Naive B cell (primary cell): ENCODE measurements around the gene ENG. TPM values are rescaled to one million over a fixed set of nuclear protein-coding genes. Genes with fewer than 3 reads are reported as not detected.

Experiments used
- ATAC-seq, 2 donors: fragments of 150-1000 bp; cut with Tn5 transposase; 2 replicates each; pipeline ENCODE4 v1.10.0; 2021; ENCODE audit warnings: low read depth in 2 of 2, mild to moderate bottlenecking in 2 of 2, moderate library complexity in 2 of 2
- DNase-seq: peaks from one replicate; pipeline ENCODE4 v3.0.0; 2022
- H3K27ac Mint-ChIP-seq, 6 donors: one replicate each; pipeline ENCODE4 v1.8.0; 2020 to 2022; ENCODE audit warnings: mild to moderate bottlenecking in 6 of 6, mixed read lengths in 6 of 6, moderate library complexity in 5 of 6, inconsistent platforms in 2 of 6
- H3K27me3 Mint-ChIP-seq, 3 donors: one replicate each; pipeline ENCODE4 v1.8.0; 2021 to 2022; ENCODE audit warnings: mixed read lengths in 3 of 3, mild to moderate bottlenecking in 1 of 3
- H3K36me3 Mint-ChIP-seq, 2 donors: one replicate each; pipeline ENCODE4 v1.8.0; 2020 to 2022; ENCODE audit warnings: mixed read lengths in 2 of 2, inconsistent platforms in 1 of 2, mild to moderate bottlenecking in 1 of 2
- H3K4me1 Mint-ChIP-seq, 3 donors: one replicate each; pipeline ENCODE4 v1.8.0; 2020 to 2022; ENCODE audit warnings: mixed read lengths in 3 of 3, inconsistent platforms in 1 of 3, mild to moderate bottlenecking in 1 of 3, moderate library complexity in 1 of 3
- H3K4me3 Mint-ChIP-seq, 8 donors: one replicate each; pipeline ENCODE4 v1.8.0; 2020 to 2022; ENCODE audit warnings: mild to moderate bottlenecking in 8 of 8, mixed read lengths in 8 of 8, moderate library complexity in 8 of 8, inconsistent platforms in 2 of 8
- H3K9me3 Mint-ChIP-seq, 7 donors: one replicate each; pipeline ENCODE4 v1.8.0; 2020 to 2022; ENCODE audit warnings: mixed read lengths in 7 of 7, mild to moderate bottlenecking in 5 of 7, inconsistent platforms in 2 of 7, moderate library complexity in 1 of 7
- polyA plus RNA-seq, 6 donors: library from polyadenylated mRNA; unstranded; fragments of 300-500 nt; fragmentation: Illumina TruSeq; gene quantifications; one replicate each; pipeline ENCODE4 v1.2.3, GENCODE V29; 2021; ENCODE audit warnings: low read depth in 6 of 6

ENG gene
- polyA plus RNA-seq, 6 donors from 2014 or later, result 3.5 to 8.2 (median 5.8) TPM; not detected in 1

DNA sequence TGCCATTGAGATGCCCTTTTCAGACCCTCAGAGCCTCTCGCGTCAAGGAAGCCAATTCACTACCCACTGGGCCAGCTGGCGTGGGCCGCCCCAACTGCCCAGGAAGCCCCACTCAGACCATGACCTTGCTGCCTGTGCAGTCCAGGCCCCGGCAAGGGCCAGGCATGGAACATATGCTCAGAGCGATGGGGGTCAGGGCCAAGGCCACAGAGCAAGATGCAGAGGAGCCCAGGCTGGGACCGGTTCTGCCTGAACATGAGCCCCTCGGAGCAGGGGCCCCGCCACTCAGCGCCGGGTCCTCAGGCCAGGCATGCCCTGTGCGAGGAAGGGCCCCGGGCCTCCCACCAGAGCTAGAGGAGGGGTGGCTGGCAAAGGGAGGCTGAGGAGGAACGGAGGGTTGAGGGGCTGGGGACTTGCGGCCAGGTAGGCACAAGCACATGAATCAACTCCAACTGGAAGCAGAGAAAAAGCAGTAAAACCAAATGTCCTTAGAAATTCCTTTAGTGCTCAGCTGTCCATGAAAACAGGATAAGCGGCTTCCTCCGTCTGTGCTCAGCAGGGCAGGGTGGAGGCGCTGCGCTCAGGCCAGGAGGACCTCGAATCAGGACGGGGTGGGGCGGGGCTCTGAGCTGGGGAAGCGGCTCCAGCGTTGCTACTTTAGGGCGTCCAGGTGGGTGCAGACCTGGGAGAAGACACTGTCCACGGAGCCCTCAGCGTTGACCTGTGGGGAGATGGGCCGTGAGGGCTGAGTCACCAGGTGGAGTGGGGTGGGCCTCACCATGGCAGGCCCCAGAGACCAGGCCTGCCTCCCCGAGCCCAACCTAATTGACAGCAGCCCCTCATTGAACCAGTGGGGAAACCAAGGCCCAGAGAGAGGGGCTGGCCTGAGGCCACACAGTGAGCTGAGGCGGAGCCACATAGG is 13.2 kb upstream of the ENG start:
- H3K27ac Mint-ChIP-seq, result peak overlapping the region in 5 of 6 donors; percentile 59 to 79 (median 76)

DNA sequence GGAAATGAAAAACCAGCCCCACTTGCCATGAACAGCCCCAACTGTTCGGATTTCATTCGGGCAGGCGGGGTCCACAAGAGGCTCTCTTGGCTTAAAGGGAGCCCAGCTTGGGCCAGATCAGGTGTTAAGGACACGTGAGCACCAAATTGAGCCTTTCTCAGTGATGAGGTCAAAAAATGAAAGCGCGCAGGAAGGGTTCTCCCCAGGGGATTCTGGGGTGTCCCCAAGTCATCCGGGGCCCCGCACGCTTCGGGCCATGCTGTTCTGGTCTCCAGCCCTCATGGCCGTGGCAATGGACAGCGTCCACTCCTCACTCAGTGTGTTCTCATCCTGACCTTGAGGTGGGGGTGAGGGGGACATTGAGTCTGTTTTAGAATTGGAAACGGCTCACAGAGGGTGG is 12.1 kb upstream of the ENG start:
- no peaks in the 10 kb centered on the region for H3K9me3 Mint-ChIP-seq
- H3K36me3 Mint-ChIP-seq, result no peaks in the 10 kb centered on the region
- H3K27ac Mint-ChIP-seq, result peak overlapping the region in 5 of 6 donors; percentile 14 to 88 (median 29)
- no peaks in the 10 kb centered on the region for H3K27me3 Mint-ChIP-seq
- ATAC-seq (peak in 1 of 2 donors; percentile 15), DNase-seq (no peak)
- peaks cover 30 to 57% (median 32%) of the 10 kb centered on the region in 3 donors for H3K4me1 Mint-ChIP-seq
- H3K4me3 Mint-ChIP-seq, result no peak overlapping the region

More for the DNA sequence above, 13.2 kb upstream of the ENG start:
- DNase-seq, result no peak
- Mint-ChIP-seq H3K4me1 (peaks cover 21 to 46% (median 22%) of the 10 kb centered on the region in 3 donors), H3K4me3 (no peak overlapping the region), H3K36me3 (no peaks in the 10 kb centered on the region), H3K9me3 (no peaks in the 10 kb centered on the region), H3K27me3 (no peaks in the 10 kb centered on the region)
- no peak for ATAC-seq

DNA sequence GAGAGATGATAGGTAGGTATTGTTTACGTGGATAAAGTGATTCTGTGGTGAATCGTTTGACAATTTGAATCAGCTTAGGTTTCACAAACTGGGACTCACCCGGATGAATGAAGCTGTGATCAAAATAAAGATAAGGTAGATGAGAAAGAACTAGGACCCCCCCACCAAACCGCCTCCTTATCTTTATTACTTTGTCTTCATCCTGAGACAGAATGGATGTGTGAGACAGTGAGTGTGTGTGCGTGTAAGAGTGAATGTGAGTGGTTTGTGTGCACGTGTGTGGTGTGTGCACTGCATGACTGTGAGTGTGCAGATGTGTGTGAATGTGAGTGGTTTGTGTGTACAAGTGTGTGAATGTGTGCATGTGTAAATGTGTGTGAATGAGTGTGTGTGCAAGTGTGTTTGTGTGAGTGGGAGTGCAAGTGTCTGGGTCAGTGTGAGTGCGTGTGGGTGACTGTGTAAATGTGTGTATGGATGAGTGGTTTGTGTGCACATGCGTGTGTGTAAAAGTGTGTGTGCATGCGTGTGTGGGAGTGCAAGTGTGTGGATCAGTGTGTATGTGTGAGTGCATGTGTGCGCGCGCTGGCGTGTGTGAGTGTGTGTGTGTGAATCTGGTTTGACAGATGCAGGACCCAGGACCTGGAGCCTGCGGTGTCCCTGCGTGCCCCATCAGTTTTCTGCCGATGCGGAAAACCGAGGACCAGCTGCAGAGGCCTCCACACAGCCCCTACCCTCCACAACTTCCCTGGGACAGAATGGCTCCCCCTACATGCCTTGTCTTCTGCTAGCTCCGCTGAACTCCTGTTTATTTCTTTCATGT is 11.4 kb upstream of the ENG start:
- Mint-ChIP-seq H3K27me3 (no peaks in the 10 kb centered on the region), H3K9me3 (no peaks in the 10 kb centered on the region), H3K4me3 (no peak overlapping the region), H3K27ac (peak overlapping the region; percentile 4 to 94 (median 74)), H3K4me1 (peaks cover 37 to 64% (median 38%) of the 10 kb centered on the region in 3 donors), H3K36me3 (no peaks in the 10 kb centered on the region)
- DNase-seq, result no peak
- no peak for ATAC-seq

DNA sequence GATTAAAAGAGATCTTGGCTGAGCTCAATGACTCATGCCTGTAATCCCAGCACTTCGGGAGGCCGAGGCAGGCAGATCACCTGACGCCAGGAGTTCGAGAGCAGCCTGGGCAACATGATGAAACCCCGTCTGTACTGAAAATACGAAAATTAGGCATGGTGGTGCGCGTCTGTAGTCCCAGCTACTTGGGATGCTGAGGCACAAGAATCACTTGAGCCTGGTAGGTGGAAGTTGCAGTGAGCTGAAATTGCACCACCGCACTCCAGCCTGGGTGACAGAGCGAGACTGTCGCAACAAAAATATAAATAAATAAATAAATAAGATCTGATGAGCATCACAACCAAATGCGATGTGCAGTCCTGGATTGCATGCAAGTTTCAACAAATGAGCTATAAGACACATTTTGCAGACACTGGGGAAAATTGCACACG is 8.7 kb upstream of the ENG start:
- Mint-ChIP-seq H3K4me1 (peaks cover 47 to 76% (median 50%) of the 10 kb centered on the region in 3 donors), H3K27ac (peak overlapping the region; percentile 98 to 99 (median 99)), H3K9me3 (no peaks in the 10 kb centered on the region), H3K4me3 (peak overlapping the region in 5 of 8 donors; percentile 22 to 83 (median 64)), H3K36me3 (no peaks in the 10 kb centered on the region), H3K27me3 (no peaks in the 10 kb centered on the region)
- ATAC-seq, result no peak
- DNase-seq, result no peak

DNA sequence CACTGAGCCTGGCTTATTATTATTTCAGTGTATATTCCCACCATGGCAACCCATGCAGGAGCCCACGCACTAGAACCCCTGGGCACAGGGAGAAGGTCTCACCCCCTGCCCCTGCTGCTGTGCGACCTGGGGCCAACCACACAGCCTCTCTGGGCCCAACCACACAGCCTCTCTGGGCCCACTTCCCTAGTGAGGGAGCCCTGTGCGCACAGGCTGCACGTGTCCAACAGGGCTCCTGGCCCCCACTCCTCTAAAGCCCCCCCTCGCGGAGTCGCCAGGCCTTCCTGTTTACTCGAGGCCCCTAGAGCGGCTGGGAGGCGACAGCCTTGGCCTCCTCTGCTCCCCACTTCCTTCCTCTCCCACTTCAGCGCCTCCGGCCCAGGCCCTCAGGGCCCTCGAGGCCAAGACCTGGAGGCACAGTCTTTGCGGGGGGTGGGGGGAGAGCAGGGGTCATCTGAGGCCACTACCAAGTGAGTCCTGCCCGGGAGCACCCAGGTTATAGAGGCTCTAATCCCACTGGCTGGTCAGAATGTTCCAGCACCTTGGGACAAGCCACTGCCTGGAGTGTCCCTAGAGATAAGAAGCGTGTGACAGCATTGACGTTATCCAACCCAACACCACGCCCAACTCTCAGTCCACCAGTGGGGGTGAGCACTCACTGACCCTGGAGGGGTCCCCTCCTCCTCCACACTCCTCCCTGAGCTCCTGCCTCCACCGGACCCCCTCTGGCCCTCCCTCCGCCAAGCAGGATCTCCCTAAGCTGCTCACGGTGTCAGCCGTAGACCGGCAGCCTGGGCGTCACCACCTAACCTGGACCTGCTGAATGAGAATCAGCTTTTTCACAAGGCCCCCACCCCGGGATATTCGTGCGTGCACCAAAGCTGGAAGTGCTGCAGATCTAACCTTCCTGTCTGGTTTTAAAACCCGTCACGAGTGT is 7.9 kb upstream of the ENG start:
- H3K27me3 Mint-ChIP-seq, result no peaks in the 10 kb centered on the region
- H3K36me3 Mint-ChIP-seq, result no peaks in the 10 kb centered on the region
- H3K4me1 Mint-ChIP-seq, result peaks cover 52 to 84% (median 57%) of the 10 kb centered on the region in 3 donors
- peak overlapping the region; percentile 98 to 99 (median 99) for H3K27ac Mint-ChIP-seq
- ATAC-seq (peak; percentile 78 to 80), DNase-seq (peak; percentile 83)
- no peaks in the 10 kb centered on the region for H3K9me3 Mint-ChIP-seq
- peak overlapping the region; percentile 19 to 83 (median 66) for H3K4me3 Mint-ChIP-seq

DNA sequence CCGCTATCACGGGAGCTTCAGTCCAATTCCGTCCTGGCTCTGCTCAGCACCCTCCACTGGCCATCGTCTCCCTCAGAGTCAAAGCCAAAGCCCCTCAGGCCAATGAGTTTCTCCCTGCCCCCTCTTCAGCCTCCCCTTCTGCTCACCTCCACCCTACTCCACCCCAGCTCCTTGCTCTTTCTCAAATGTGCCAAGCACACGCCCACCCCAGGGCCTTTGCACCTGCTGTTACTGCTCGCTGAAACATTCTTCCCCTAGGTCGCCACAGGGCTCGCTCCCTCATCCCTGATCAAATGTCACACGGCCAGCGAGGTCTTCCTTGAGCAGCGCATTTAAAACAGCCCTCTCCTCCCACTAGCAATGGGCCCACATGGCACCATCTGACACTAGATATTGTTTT is 6.3 kb upstream of the ENG start:
- no peaks in the 10 kb centered on the region for H3K36me3 Mint-ChIP-seq
- DNase-seq (no peak), ATAC-seq (no peak)
- peak overlapping the region in 5 of 8 donors; percentile 12 to 78 (median 59) for H3K4me3 Mint-ChIP-seq
- no peaks in the 10 kb centered on the region for H3K27me3 Mint-ChIP-seq
- H3K27ac Mint-ChIP-seq, result peak overlapping the region; percentile 83 to 99 (median 99)
- no peaks in the 10 kb centered on the region for H3K9me3 Mint-ChIP-seq
- H3K4me1 Mint-ChIP-seq, result peaks cover 53 to 75% (median 60%) of the 10 kb centered on the region in 3 donors

DNA sequence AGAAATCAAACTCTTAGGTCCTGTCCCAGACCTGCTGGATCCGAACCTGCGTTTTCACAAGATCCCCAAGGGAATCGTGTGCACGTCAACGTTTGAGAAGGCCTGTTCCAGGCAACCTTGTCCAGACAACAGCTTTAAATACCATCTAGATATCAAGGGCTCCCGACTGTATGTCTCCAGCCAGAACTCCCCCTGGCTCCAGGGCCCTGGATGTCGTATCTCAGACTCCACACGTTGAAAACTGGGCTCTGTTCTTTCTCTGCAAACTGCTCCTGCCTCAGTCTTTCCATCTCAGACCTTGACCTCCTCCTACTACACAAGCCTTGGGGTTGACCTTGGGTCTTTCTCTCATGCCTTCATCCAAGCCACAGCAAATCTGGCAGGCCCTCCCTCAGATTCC is 5.8 kb upstream of the ENG start:
- Mint-ChIP-seq H3K4me1 (peaks cover 49 to 75% (median 57%) of the 10 kb centered on the region in 3 donors), H3K9me3 (no peaks in the 10 kb centered on the region), H3K27me3 (no peaks in the 10 kb centered on the region), H3K27ac (peak overlapping the region in 5 of 6 donors; percentile 83 to 99 (median 99)), H3K36me3 (no peaks in the 10 kb centered on the region), H3K4me3 (peak overlapping the region in 4 of 8 donors; percentile 29 to 59 (median 42))
- DNase-seq, result no peak
- ATAC-seq, result no peak

DNA sequence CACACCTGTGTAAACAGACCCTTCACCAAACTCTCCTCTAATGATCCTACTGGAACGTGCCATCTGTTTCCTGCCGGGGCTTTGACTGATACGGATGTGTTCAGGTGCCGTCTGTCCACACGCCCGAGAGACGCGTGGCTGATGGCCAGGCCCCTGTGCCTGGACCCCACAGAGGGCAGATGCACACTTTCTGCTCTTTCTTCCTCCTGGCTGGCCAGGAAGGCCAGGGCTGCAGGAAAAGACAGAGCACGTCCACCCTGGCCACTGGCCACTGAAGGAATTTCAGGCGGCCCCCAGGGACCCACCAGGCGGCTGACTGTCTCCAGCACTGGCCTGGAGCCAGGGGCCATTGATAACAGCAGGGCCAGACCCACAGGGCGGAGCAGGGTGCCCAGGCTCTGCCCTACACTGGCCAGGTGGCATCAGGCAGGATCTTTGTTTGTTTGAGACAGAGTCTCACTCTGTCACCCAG is 3.6 kb upstream of the ENG start:
- H3K4me1 Mint-ChIP-seq, result peaks cover 48 to 73% (median 61%) of the 10 kb centered on the region in 3 donors
- ATAC-seq, result no peak
- no peaks in the 10 kb centered on the region for H3K27me3 Mint-ChIP-seq
- H3K36me3 Mint-ChIP-seq, result no peaks in the 10 kb centered on the region
- no peaks in the 10 kb centered on the region for H3K9me3 Mint-ChIP-seq
- no peak for DNase-seq
- H3K27ac Mint-ChIP-seq, result peak overlapping the region in 4 of 6 donors; percentile 75 to 97 (median 89)
- peak overlapping the region in 6 of 8 donors; percentile 1 to 66 (median 41) for H3K4me3 Mint-ChIP-seq

DNA sequence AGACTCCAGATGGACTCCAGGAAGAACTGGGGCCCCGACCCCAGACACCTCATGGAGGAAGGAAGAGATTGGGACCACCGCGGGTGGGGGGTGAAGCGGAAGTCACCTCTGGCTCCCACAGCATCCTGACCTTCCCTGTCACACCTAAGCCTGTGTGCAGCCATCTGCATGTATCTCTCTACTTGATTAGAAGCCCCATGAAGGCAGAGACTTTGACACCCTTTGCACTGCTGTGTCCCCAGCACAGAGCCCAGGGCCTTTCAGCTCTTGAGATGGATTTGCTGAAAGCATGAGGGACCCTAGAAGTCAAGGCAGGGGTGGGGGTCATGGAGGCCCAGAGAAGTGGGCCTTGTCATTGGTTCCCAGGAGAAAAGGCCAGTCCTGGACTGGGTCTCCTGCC is 2.8 kb upstream of the ENG start:
- H3K9me3 Mint-ChIP-seq, result no peaks in the 10 kb centered on the region
- H3K36me3 Mint-ChIP-seq, result no peaks in the 10 kb centered on the region
- H3K4me1 Mint-ChIP-seq, result peaks cover 40 to 73% (median 61%) of the 10 kb centered on the region in 3 donors
- ATAC-seq (no peak), DNase-seq (no peak)
- peak overlapping the region in 1 of 8 donors; percentile 25 for H3K4me3 Mint-ChIP-seq
- H3K27me3 Mint-ChIP-seq, result no peaks in the 10 kb centered on the region
- peak overlapping the region in 1 of 6 donors; percentile 75 for H3K27ac Mint-ChIP-seq

DNA sequence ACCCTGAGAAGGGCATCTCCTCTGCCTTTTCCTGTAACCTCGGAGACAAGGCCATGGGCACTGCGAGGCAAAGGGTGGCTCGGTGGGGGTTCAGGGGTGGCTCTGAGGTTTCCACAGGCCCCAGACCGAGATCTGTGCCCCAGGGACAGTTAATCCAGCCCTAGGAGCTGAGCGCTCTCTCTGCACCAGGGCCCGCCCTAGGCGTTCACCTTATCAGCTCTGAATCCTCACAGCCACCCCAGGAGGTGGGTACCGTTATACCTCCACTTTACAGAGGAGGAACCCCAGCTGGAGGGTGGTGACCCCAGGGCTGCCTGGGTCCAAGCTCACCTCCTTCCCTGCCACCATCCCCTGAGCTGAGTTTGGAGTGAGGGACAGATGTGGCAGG is 2.3 kb upstream of the ENG start:
- Mint-ChIP-seq H3K36me3 (no peaks in the 10 kb centered on the region), H3K27ac (no peak overlapping the region), H3K4me3 (peak overlapping the region in 2 of 8 donors; percentile 34 to 71), H3K9me3 (no peaks in the 10 kb centered on the region), H3K27me3 (no peaks in the 10 kb centered on the region), H3K4me1 (peaks cover 40 to 73% (median 61%) of the 10 kb centered on the region in 3 donors)
- no peak for ATAC-seq
- DNase-seq, result no peak

DNA sequence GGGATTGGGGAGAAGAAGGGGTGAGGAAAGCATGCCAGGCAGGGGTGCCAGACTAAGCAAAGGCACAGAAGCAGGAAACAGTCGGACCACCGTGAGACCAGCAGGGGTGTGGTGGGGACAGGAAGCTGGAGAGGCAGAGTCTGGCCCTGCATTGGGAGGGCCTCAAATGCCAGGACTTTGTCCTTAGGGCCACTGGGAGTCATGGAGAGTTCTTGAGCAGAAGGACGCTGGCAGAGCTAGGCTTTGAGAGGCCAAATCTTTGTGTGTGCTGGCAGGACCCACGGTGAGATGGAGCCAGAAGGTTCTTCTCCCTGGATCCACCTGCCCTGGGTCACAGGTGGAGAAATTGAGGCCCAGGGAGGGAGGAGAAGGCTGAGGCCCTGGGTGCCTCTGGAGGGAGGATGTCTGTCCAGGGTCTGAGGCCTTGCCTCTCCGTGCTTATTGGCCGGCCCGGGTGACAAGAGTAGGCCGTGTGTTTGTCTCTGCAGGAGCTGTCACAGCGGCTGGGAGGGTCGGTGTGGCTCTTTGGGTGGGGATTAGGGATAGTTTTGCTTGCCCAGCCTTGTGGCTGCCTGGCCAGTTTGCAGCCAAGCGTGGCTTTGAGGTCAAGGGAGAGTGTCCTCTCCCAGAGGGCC is 1.8 kb upstream of the ENG start:
- no peak for ATAC-seq
- H3K4me3 Mint-ChIP-seq, result peak overlapping the region in 6 of 8 donors; percentile 12 to 95 (median 52)
- no peaks in the 10 kb centered on the region for H3K36me3 Mint-ChIP-seq
- H3K4me1 Mint-ChIP-seq, result peaks cover 36 to 70% (median 60%) of the 10 kb centered on the region in 3 donors
- DNase-seq, result no peak
- peak overlapping the region in 4 of 6 donors; percentile 69 to 95 (median 78) for H3K27ac Mint-ChIP-seq
- H3K9me3 Mint-ChIP-seq, result no peaks in the 10 kb centered on the region
- no peaks in the 10 kb centered on the region for H3K27me3 Mint-ChIP-seq

DNA sequence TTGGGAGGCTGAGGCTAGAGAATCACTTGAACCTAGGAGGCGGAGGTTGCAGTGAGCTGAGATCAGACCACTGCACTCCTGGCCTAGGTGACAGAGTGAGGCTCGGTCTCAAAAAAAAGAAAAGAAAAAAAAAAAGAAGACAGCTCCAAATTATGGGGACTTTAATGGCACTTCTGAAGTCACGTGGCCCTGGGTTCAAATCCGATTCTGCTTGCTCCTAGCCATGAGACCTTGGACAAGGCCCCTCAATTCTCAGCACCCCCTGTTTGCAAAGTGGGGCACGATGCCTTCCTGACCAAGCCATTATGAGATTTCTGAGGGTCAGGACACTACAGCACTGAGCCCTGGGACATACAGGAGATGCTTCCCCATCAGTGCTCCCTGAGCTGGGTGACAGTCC is 1.1 kb upstream of the ENG start:
- Mint-ChIP-seq H3K4me3 (peak overlapping the region in 7 of 8 donors; percentile 9 to 95 (median 67)), H3K27me3 (no peaks in the 10 kb centered on the region), H3K27ac (peak overlapping the region in 2 of 6 donors; percentile 87 to 95), H3K36me3 (peaks cover 0 to 3% of the 10 kb centered on the region in 2 donors), H3K4me1 (peaks cover 30 to 63% (median 53%) of the 10 kb centered on the region in 3 donors), H3K9me3 (peaks cover 0 to 3% (median 0%) of the 10 kb centered on the region in 7 donors)
- ATAC-seq (no peak), DNase-seq (no peak)
